NB4 (cell line): Measurements from ENCODE around the gene PDK2.

Source experiments
- DNase-seq: peaks from one replicate; pipeline ENCODE4 v3.0.0; 2010; ENCODE audit warnings: low read depth
- H3K4me3 ChIP-seq: one replicate; pipeline ENCODE4 v1.5.1; 2011; ENCODE audit warnings: mild to moderate bottlenecking, low read depth, low read length, moderate library complexity
- MYC ChIP-seq: IDR thresholded peaks from 2 replicates; pipeline ENCODE4 v1.6.1; 2011; ENCODE audit warnings: low read depth, low read length
- POLR2A ChIP-seq: IDR thresholded peaks from 2 replicates; pipeline ENCODE4 v1.6.1; 2011; ENCODE audit warnings: mild to moderate bottlenecking; ENCODE audit not compliant: insufficient read length; ENCODE audit errors: extremely low read depth
- TF ChIP-seq, protein P1 (sequence below): IDR thresholded peaks from one replicate; pipeline ENCODE4 v1.5.1; 2012; ENCODE audit warnings: low read depth, low read length
- TF ChIP-seq, protein P2 (sequence below): IDR thresholded peaks from 2 replicates; pipeline ENCODE4 v1.6.1; 2011; ENCODE audit warnings: low read depth, low read length

The PDK2 gene

DNA sequence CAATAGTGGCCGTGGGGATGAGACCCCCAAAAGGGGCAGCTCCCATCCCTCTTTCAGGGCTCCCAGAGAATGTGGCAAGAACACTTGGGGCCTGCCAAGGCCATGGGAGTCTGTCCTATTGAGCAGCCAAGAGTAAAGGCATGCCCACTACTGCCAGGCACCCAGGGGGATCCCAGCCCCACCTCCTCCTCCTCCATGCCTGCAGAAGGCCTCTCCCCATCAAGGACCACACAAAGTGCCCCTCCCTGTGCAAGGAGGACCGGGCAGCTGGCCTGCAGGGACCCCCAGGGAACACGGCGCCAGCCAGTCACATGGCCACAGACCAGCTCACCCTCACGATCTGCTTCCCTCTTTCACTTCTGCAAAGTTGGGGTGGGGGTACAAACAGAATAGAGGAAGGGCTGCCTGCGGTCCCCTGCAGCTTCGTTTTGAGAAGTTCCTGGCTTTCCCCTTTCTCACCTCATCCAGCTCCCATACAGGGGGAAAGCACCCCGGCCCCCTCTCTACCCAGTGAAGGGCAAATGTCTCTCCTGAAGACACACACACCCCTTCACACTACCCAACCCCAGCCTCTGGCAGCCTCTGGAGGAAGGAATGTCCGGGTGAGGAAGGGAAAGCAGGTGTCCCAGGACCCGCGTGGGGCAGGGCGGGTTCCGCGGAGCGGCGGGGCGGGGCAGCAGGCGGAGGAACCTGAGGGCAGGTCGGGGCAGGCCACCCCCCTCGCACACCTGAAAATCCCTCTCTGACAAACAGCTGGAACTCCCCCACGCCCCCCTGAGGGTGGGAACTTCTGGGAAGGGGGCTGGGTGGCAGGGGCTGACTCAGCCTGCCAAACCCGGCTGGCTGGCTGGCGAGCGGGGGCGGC lies 53.3 kb downstream of the PDK2 start:
- H3K4me3 ChIP-seq, result peak overlapping the region; percentile 72
- DNase-seq, result peak; percentile 95
- TF ChIP-seq, protein P1, sequence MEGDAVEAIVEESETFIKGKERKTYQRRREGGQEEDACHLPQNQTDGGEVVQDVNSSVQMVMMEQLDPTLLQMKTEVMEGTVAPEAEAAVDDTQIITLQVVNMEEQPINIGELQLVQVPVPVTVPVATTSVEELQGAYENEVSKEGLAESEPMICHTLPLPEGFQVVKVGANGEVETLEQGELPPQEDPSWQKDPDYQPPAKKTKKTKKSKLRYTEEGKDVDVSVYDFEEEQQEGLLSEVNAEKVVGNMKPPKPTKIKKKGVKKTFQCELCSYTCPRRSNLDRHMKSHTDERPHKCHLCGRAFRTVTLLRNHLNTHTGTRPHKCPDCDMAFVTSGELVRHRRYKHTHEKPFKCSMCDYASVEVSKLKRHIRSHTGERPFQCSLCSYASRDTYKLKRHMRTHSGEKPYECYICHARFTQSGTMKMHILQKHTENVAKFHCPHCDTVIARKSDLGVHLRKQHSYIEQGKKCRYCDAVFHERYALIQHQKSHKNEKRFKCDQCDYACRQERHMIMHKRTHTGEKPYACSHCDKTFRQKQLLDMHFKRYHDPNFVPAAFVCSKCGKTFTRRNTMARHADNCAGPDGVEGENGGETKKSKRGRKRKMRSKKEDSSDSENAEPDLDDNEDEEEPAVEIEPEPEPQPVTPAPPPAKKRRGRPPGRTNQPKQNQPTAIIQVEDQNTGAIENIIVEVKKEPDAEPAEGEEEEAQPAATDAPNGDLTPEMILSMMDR, result no peak
- TF ChIP-seq, protein P2, sequence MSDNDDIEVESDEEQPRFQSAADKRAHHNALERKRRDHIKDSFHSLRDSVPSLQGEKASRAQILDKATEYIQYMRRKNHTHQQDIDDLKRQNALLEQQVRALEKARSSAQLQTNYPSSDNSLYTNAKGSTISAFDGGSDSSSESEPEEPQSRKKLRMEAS, result peak; percentile 93
- peak; percentile 86 for TF ChIP-seq MYC

DNA sequence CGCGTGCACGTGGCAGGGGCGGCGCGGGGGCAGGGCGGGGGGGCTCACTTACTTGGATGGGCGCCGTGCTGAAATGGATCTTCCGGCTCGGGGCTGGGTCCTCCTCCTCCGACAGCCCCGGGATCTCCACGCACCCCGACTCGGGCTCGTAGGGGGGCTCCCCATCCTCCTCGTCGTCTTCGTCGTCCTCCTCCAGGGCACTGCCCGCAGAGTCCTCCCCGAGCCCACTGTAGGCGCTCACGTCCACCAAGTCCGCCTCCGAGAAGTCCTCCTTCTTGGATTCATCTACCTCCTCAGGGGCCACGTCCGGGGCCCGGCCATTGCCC lies 53.9 kb downstream of the PDK2 start:
- TF ChIP-seq, protein P1, result no peak
- TF ChIP-seq, protein P2, result peak; percentile 31; the same call in 1 of the 2 replicates
- DNase-seq, result no peak
- peak overlapping the region; percentile 72 for H3K4me3 ChIP-seq

DNA sequence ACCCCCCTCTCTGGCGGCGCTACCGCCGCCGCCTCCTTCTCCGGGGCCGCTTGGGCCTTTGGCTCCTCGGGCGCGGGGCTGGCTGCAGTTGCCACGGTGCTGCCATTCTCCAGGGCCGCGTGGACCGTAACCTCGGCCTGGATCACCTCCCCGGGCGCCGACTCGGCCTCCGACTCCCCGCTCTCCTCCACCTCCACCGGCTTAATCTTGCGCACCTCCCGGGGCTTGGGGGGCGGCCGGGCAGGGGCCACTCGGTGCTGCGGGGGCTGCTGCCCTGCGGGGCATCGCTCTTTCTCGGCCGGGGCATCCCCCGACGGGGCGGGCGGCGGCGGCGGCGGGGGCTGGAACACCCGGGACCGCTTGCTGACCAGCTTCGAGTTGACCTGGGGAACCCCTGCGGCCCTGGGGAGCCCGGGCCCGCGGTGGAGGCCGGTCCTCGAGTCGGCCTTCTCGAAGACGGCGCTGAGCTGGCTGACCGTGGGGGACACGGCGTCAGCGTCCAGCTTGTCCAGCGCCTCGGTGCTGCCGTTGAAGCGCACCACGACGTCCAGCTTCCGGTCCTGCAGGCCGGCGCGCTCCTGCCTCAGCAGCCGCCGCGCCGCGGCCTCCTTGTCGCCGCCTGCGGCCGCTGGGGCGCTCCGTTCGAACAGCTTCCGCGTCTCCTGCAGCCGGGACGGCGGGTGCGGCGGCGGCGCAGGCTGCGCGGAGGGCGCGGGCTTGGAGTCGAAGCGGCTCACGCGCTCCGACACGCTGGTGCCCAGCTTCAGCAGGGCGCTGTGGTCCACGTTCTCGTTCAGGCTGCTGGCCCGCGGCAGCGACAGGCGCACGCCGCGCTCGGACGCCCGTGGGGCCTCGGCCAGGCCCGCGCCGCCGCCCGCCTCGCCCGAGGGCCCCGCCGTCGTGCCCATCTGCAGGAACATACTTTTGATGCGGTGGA lies 54.5 kb downstream of the PDK2 start:
- TF ChIP-seq, protein P2, result no peak
- TF ChIP-seq, protein P1, result no peak
- TF ChIP-seq POLR2A (no peak), MYC (0 out of 2 replicates have a peak, but pooled peaks have one; percentile 24)
- DNase-seq, result peak; percentile 83

DNA sequence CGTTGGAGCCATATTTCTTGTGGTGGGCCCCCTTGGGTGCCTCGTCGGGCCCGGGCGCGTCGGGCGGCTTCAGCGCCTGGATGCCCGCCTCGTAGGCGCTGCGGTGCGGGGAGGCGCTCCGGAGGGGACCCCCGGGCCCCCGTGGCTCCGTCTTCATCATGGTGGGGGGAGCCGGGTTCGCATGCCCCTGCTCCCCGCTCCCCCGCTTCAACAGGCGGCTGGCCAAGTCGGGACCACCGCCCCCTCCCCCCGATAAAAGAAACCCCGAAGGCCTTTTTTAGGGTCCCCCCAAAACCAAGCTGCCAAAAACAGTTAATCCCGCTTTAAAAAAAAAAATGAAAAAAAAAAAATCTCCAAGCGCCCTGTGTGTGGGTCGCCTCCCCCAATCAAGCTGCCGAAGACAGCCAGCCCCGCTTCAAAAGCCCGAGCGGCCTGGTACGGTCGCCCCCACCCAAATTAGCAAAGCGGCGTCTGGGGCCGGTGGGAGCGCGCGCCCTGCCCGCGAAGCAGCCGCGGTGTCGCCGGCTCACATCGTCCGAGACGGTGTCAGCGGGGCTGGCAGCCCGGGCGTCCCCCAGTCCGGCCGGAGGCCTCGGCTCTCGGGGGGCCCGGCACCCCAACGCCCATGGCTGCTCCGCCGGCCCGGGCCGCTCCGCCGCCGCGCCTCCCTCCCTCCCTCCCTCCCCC lies 55.3 kb downstream of the PDK2 start, which contains the start of gene PPP1R9B:
PPP1R9B (minus strand) TSS at position 324 of the 687 bp plus-strand sequence; CDS start at position 160, 164 bp downstream.
- DNase-seq, result no peak
- TF ChIP-seq, protein P2, result no peak
- no peak for TF ChIP-seq POLR2A
- no peak for TF ChIP-seq MYC
- TF ChIP-seq, protein P1, result no peak
- H3K4me3 ChIP-seq, result peak within 1 kb of the TSS; percentile 73

More for the DNA sequence above, 54.5 kb downstream of the PDK2 start:
- peak overlapping the region; percentile 72 for H3K4me3 ChIP-seq
